ENCODE results near the gene SYNGR2.

SYNGR2 gene

DNA sequence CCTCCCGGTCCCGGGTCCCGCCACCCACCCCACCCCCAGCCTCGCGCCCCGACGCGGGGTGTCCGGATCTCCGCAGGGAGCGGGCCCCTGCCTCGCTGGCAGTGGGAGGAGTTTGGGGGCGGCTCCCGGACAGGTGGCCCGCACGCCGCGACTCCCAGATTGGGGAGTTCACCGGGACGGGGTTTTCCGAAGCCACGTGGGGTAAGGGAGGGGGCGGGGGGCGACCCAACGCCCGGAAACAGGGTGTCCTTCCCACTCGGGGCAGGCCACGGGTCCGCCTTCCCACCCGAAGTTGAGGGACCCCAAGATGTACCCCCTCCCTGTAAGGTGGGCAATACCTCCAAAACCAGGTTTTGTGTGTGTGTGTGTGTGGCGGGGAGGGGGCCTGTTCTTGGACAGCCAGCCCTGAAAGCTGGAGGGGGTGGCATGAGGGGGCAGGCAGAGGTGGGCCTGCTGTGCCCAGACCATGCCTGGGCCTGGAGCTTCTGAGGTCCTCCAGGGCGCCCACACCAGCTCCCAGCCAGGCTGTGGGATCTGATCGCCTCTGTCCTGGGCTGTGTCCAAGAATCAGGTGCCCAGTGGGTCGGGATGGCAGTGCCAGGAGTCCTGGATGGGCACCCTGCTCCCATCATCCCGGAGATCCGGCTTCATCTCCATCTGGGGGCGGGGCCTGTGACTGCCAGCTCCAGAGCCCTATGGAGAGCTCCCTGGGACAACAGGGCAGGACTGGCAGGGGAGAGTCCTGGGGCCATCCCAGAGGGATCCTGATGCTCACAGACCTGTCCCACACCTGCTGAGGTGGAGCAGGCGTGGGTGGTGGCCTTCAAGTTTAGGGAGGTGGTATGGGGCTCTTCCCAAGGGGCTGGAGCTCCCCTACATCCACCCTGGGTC lies 767 bp downstream of the SYNGR2 start (continued):
- TF ChIP-seq, protein P1, sequence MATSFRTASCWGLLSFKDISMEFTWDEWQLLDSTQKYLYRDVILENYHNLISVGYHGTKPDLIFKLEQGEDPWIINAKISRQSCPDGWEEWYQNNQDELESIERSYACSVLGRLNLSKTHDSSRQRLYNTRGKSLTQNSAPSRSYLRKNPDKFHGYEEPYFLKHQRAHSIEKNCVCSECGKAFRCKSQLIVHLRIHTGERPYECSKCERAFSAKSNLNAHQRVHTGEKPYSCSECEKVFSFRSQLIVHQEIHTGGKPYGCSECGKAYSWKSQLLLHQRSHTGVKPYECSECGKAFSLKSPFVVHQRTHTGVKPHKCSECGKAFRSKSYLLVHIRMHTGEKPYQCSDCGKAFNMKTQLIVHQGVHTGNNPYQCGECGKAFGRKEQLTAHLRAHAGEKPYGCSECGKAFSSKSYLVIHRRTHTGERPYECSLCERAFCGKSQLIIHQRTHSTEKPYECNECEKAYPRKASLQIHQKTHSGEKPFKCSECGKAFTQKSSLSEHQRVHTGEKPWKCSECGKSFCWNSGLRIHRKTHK (tag by site-specific recombination; IDR thresholded peaks at IDR 0.05) = no peak
- no peak for TF ChIP-seq ZNF561 (tag by site-specific recombination; IDR thresholded peaks at IDR 0.05; ENCODE audit: borderline replicate concordance)
- TF ChIP-seq, protein P2, sequence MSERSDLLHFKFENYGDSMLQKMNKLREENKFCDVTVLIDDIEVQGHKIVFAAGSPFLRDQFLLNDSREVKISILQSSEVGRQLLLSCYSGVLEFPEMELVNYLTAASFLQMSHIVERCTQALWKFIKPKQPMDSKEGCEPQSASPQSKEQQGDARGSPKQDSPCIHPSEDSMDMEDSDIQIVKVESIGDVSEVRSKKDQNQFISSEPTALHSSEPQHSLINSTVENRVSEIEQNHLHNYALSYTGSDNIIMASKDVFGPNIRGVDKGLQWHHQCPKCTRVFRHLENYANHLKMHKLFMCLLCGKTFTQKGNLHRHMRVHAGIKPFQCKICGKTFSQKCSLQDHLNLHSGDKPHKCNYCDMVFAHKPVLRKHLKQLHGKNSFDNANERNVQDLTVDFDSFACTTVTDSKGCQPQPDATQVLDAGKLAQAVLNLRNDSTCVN (tag by site-specific recombination; optimal IDR thresholded peaks at IDR 0.05) = no peak
- TF ChIP-seq, protein P3, sequence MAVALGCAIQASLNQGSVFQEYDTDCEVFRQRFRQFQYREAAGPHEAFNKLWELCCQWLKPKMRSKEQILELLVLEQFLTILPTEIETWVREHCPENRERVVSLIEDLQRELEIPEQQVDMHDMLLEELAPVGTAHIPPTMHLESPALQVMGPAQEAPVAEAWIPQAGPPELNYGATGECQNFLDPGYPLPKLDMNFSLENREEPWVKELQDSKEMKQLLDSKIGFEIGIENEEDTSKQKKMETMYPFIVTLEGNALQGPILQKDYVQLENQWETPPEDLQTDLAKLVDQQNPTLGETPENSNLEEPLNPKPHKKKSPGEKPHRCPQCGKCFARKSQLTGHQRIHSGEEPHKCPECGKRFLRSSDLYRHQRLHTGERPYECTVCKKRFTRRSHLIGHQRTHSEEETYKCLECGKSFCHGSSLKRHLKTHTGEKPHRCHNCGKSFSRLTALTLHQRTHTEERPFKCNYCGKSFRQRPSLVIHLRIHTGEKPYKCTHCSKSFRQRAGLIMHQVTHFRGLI (tag by site-specific recombination; IDR thresholded peaks at IDR 0.05) = no peak
- TF ChIP-seq ZNF324 (tag by site-specific recombination; IDR thresholded peaks at IDR 0.05) = no peak
- TF ChIP-seq, protein P4, sequence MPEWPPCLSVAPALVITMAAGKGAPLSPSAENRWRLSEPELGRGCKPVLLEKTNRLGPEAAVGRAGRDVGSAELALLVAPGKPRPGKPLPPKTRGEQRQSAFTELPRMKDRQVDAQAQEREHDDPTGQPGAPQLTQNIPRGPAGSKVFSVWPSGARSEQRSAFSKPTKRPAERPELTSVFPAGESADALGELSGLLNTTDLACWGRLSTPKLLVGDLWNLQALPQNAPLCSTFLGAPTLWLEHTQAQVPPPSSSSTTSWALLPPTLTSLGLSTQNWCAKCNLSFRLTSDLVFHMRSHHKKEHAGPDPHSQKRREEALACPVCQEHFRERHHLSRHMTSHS (tag by site-specific recombination; IDR thresholded peaks at IDR 0.05) = no peak
- TF ChIP-seq ZBTB21 (tag by site-specific recombination; IDR thresholded peaks at IDR 0.05) = no peak
- no peak for TF ChIP-seq ZNF132 (tag by site-specific recombination; IDR thresholded peaks at IDR 0.05; ENCODE audit: borderline replicate concordance)
- no peak for TF ChIP-seq ZNF560 (tag by site-specific recombination; IDR thresholded peaks at IDR 0.05; ENCODE audit: borderline replicate concordance)
- TF ChIP-seq ZFP41 (tag by site-specific recombination; IDR thresholded peaks at IDR 0.05; ENCODE audit: borderline replicate concordance) = no peak
- no peak; the same call in 1 of the 2 replicates for TF ChIP-seq ZBTB8A (tag by site-specific recombination; IDR thresholded peaks at IDR 0.05)
- no peak for TF ChIP-seq ZNF701 (tag by site-specific recombination; IDR thresholded peaks at IDR 0.05)
- peak; percentile 90 for TF ChIP-seq GLIS2 (tag by site-specific recombination; IDR thresholded peaks at IDR 0.05)
- no peak for TF ChIP-seq ZNF391 (tag by site-specific recombination; IDR thresholded peaks at IDR 0.05; ENCODE audit: borderline replicate concordance, low read depth)
- TF ChIP-seq ZNF239 (tag by site-specific recombination; IDR thresholded peaks at IDR 0.05) = no peak
- TF ChIP-seq KLF1 (tag by site-specific recombination; IDR thresholded peaks at IDR 0.05) = peak; percentile 51; the same call in 1 of the 2 replicates
- no peak for TF ChIP-seq PRDM1 (tag by site-specific recombination; IDR thresholded peaks at IDR 0.05)
- TF ChIP-seq ZNF394 (tag by site-specific recombination; IDR thresholded peaks at IDR 0.05; ENCODE audit: borderline replicate concordance) = no peak
- no peak for TF ChIP-seq KLF16 (tag by site-specific recombination; IDR thresholded peaks at IDR 0.05)
- no peak for TF ChIP-seq ZNF274 (IDR thresholded peaks at IDR 0.05; ENCODE audit: low read length)
- TF ChIP-seq ZNF274 (tag by site-specific recombination; IDR thresholded peaks at IDR 0.05; ENCODE audit: borderline replicate concordance) = no peak
- peak; percentile 6 for TF ChIP-seq ZBTB20 (tag by site-specific recombination; IDR thresholded peaks at IDR 0.05)
- TF ChIP-seq ZNF624 (tag by site-specific recombination; IDR thresholded peaks at IDR 0.05) = no peak
- TF ChIP-seq ZSCAN16 (tag by site-specific recombination; IDR thresholded peaks at IDR 0.05) = no peak
- TF ChIP-seq ZNF501 (tag by site-specific recombination; IDR thresholded peaks at IDR 0.05) = no peak
- TF ChIP-seq ZFP69B (tag by site-specific recombination; IDR thresholded peaks at IDR 0.05) = no peak
- TF ChIP-seq ZNF521 (tag by site-specific recombination; IDR thresholded peaks at IDR 0.05) = no peak
- TF ChIP-seq, protein P5, sequence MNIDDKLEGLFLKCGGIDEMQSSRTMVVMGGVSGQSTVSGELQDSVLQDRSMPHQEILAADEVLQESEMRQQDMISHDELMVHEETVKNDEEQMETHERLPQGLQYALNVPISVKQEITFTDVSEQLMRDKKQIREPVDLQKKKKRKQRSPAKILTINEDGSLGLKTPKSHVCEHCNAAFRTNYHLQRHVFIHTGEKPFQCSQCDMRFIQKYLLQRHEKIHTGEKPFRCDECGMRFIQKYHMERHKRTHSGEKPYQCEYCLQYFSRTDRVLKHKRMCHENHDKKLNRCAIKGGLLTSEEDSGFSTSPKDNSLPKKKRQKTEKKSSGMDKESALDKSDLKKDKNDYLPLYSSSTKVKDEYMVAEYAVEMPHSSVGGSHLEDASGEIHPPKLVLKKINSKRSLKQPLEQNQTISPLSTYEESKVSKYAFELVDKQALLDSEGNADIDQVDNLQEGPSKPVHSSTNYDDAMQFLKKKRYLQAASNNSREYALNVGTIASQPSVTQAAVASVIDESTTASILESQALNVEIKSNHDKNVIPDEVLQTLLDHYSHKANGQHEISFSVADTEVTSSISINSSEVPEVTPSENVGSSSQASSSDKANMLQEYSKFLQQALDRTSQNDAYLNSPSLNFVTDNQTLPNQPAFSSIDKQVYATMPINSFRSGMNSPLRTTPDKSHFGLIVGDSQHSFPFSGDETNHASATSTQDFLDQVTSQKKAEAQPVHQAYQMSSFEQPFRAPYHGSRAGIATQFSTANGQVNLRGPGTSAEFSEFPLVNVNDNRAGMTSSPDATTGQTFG (tag by site-specific recombination; IDR thresholded peaks at IDR 0.05; ENCODE audit: borderline replicate concordance) = no peak
- TF ChIP-seq, protein P6, sequence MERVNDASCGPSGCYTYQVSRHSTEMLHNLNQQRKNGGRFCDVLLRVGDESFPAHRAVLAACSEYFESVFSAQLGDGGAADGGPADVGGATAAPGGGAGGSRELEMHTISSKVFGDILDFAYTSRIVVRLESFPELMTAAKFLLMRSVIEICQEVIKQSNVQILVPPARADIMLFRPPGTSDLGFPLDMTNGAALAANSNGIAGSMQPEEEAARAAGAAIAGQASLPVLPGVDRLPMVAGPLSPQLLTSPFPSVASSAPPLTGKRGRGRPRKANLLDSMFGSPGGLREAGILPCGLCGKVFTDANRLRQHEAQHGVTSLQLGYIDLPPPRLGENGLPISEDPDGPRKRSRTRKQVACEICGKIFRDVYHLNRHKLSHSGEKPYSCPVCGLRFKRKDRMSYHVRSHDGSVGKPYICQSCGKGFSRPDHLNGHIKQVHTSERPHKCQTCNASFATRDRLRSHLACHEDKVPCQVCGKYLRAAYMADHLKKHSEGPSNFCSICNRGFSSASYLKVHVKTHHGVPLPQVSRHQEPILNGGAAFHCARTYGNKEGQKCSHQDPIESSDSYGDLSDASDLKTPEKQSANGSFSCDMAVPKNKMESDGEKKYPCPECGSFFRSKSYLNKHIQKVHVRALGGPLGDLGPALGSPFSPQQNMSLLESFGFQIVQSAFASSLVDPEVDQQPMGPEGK (tag by site-specific recombination; IDR thresholded peaks at IDR 0.05) = peak; percentile 73
- TF ChIP-seq ZNF473 (tag by site-specific recombination; IDR thresholded peaks at IDR 0.05) = no peak
- no peak for TF ChIP-seq ZNF23 (tag by site-specific recombination; IDR thresholded peaks at IDR 0.05; ENCODE audit: borderline replicate concordance)

All from HEK293 (cell line).